ENCODE measurements around the gene BMPR1A. TPM values are rescaled to one million over a fixed set of nuclear protein-coding genes. Genes with fewer than 3 reads are reported as not detected.

BMPR1A gene
- total RNA-seq (2014; rRNA removed; shearing (Covaris generic)) = 0.03 and 0.47 TPM in 2 replicates
- total RNA-seq (2022) = 0.37 and 1.1 TPM in 2 replicates
- Bru-seq, nascent RNA = percentile 24 among the genes with signal in this experiment
- BruChase-seq, experiment 1, labeled RNA remaining after a 6-hour chase = percentile 28 among the genes with signal in this experiment
- percentile 27 among the genes with signal in this experiment for BruChase-seq, experiment 2, labeled RNA remaining after a 2-hour chase
- long read RNA-seq, full-length matches to known transcripts = 1 of 1 reads
- long read RNA-seq, partial matches to known transcripts = 0 of 1 reads
- long read RNA-seq, other reads (novel, unspliced or antisense) = 0 of 1 reads

DNA sequence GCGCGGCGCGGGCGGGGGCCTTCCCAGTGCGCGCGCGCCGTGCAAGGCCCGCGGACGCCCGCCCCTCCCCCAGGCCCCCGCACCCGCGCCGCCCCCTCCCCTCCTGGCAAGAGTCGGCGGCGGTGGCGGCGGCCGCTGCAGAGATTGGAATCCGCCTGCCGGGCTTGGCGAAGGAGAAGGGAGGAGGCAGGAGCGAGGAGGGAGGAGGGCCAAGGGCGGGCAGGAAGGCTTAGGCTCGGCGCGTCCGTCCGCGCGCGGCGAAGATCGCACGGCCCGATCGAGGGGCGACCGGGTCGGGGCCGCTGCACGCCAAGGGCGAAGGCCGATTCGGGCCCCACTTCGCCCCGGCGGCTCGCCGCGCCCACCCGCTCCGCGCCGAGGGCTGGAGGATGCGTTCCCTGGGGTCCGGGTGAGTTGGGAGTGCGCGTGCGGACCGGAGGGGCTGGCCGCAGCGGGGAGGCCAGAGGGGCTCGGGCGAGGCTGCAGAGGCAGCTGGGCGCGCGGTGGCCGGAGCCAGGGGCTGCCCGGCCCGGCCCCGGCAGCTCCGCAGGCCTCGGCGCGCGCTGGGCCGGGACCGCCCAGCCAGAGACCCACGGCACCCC lies at the start of gene BMPR1A:
Gene BMPR1A (plus strand): TSS at position 109 of the 602 bp plus-strand sequence. CDS start 119,400 bp downstream, outside the sequence.
- TF ChIP-seq CTCF (conservative IDR thresholded peaks at IDR 0.05; ENCODE audit: low read length) = no peak
- no peak for TF ChIP-seq EZH2phosphoT487 (IDR thresholded peaks at IDR 0.05; ENCODE audit: borderline replicate concordance, low read depth, low read length)
- no peak within 1 kb of the TSS for H3K27ac ChIP-seq (ENCODE audit: low read depth, low read length, poor library complexity, severe bottlenecking)
- H3K9me3 ChIP-seq (ENCODE audit: low read length) = no peaks in the 10 kb centered on the region
- H3K4me1 ChIP-seq (ENCODE audit: insufficient read depth, low read length, poor library complexity, severe bottlenecking) = no peaks in the 10 kb centered on the region
- H3K4me3 ChIP-seq (ENCODE audit: low read depth, low read length, poor library complexity, severe bottlenecking) = peak within 1 kb of the TSS; percentile 69
- POLR2A ChIA-PET = no interaction called here
- BruUV-seq (replicated peaks) = no TSS peak
- no peaks in the 10 kb centered on the region for H3K79me2 ChIP-seq (ENCODE audit: insufficient read depth, low read depth, low read length)
- H2AFZ ChIP-seq (ENCODE audit: low read length) = peak within 1 kb of the TSS; percentile 73; the same call in 1 of the 2 replicates
- no peaks in the 10 kb centered on the region for H3K9me2 ChIP-seq (ENCODE audit: insufficient read depth, low read length)
- peak within 1 kb of the TSS; percentile 82 for H3K4me2 ChIP-seq (ENCODE audit: low read length)
- intact Hi-C loops (cut with micrococcal nuclease; ENCODE audit: unreplicated experiment) = no loop called here
- no peak for DNase-seq (ENCODE audit: low spot score)
- CTCF ChIA-PET (ENCODE audit: unreplicated experiment) = interaction anchor here (0.6 kb wide), 1 partner anchor 78 kb away, joined by 3 read pairs; no protein-coding TSS in a partner anchor
- H3K36me3 ChIP-seq (ENCODE audit: insufficient read depth, low read length) = no peaks in the 10 kb centered on the region
- H4K20me1 ChIP-seq (ENCODE audit: insufficient read depth, low read length) = no peaks in the 10 kb centered on the region

DNA sequence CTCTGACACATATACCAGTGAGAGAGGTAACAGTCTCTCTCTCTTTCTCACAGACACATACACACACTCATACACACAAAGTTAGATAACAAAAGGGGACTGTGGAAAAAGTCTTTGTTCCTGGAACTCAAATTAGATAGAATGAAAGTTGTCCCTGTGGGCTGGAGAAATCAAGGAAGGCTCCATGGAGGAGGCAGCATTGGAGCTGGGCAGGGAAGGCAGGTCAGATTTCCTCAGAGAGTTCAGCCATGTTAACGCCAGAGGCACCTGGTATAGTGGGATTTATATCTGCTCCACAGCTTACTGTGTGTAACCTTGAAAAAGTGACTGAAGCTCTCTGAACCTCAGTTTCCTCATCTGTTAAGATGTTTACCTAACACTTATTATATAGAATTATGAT lies 49.4 kb upstream of the BMPR1A start:
- Histone ChIP-seq H4K20me1 (ENCODE audit: insufficient read depth, low read length) (no peaks in the 10 kb centered on the region), H3K27ac (ENCODE audit: low read depth, low read length, poor library complexity, severe bottlenecking) (no peak overlapping the region), H3K9me2 (ENCODE audit: insufficient read depth, low read length) (no peaks in the 10 kb centered on the region), H3K9me3 (ENCODE audit: low read length) (no peaks in the 10 kb centered on the region), H3K36me3 (ENCODE audit: insufficient read depth, low read length) (no peaks in the 10 kb centered on the region), H3K4me3 (ENCODE audit: low read depth, low read length, poor library complexity, severe bottlenecking) (no peak overlapping the region), H2AFZ (ENCODE audit: low read length) (no peak overlapping the region), H3K4me1 (ENCODE audit: insufficient read depth, low read length, poor library complexity, severe bottlenecking) (peaks cover 9% of the 10 kb centered on the region), H3K4me2 (ENCODE audit: low read length) (no peak overlapping the region), H3K79me2 (ENCODE audit: insufficient read depth, low read depth, low read length) (no peaks in the 10 kb centered on the region)
- intact Hi-C loops (cut with micrococcal nuclease; ENCODE audit: unreplicated experiment) = no loop called here
- TF ChIP-seq EZH2phosphoT487 (IDR thresholded peaks at IDR 0.05; ENCODE audit: borderline replicate concordance, low read depth, low read length) (no peak), CTCF (conservative IDR thresholded peaks at IDR 0.05; ENCODE audit: low read length) (no peak)
- ChIA-PET CTCF (ENCODE audit: unreplicated experiment) (no interaction called here), POLR2A (no interaction called here)
- BruUV-seq (replicated peaks) = no TSS peak
- DNase-seq (ENCODE audit: low spot score) = no peak

- ChIA-PET CTCF (ENCODE audit: unreplicated experiment) (no interaction called here), POLR2A (interaction anchor here (0.5 kb wide), 1 partner anchor 33 kb away, joined by 3 read pairs; no protein-coding TSS in a partner anchor)
- Histone ChIP-seq H3K4me2 (ENCODE audit: low read length) (no peak overlapping the region), H4K20me1 (ENCODE audit: insufficient read depth, low read length) (no peaks in the 10 kb centered on the region), H3K4me3 (ENCODE audit: low read depth, low read length, poor library complexity, severe bottlenecking) (no peak overlapping the region), H3K79me2 (ENCODE audit: insufficient read depth, low read depth, low read length) (no peaks in the 10 kb centered on the region), H3K27ac (ENCODE audit: low read depth, low read length, poor library complexity, severe bottlenecking) (no peak overlapping the region), H3K4me1 (ENCODE audit: insufficient read depth, low read length, poor library complexity, severe bottlenecking) (peaks cover 14% of the 10 kb centered on the region), H3K9me2 (ENCODE audit: insufficient read depth, low read length) (no peaks in the 10 kb centered on the region), H2AFZ (ENCODE audit: low read length) (no peak overlapping the region), H3K9me3 (ENCODE audit: low read length) (no peaks in the 10 kb centered on the region), H3K36me3 (ENCODE audit: insufficient read depth, low read length) (no peaks in the 10 kb centered on the region)
- DNase-seq (ENCODE audit: low spot score) = no peak
- TF ChIP-seq CTCF (conservative IDR thresholded peaks at IDR 0.05; ENCODE audit: low read length) (no peak), EZH2phosphoT487 (IDR thresholded peaks at IDR 0.05; ENCODE audit: borderline replicate concordance, low read depth, low read length) (no peak)
- no TSS peak for BruUV-seq (replicated peaks)
- intact Hi-C loops (cut with micrococcal nuclease; ENCODE audit: unreplicated experiment) = no loop called here
Observed at GRCh38 chr10:86707505-86707904, 48.9 kb upstream of the BMPR1A start.

All from OCI-LY7 (cell line).